Keratinocyte (primary cell): ENCODE measurements around the gene CHN2. TPM values are rescaled to one million over a fixed set of nuclear protein-coding genes. Genes with fewer than 3 reads are reported as not detected.

ENCODE experiments used
- DNase-seq: peaks from one replicate; pipeline ENCODE4 v3.0.0-alpha.2; 2011; ENCODE audit warnings: low read depth, missing footprints, low spot score
- FAIRE-seq: peaks from 2 replicates; lab custom pipeline; 2011; peaks lifted over from hg19 to GRCh38; lab: Jason Lieb, UNC
- H2AFZ ChIP-seq: 2 replicates; pipeline ENCODE4 v1.6.0; 2012; ENCODE audit warnings: low read length, control low read depth, inconsistent platforms; ENCODE audit not compliant: control insufficient read depth
- H3K27ac ChIP-seq: 2 replicates; pipeline ENCODE4 v1.5.1; 2011; ENCODE audit warnings: low read length; ENCODE audit not compliant: control insufficient read depth, insufficient read depth
- H3K27me3 ChIP-seq: 3 replicates; pipeline ENCODE4 v1.6.0; 2011; ENCODE audit warnings: low read length; ENCODE audit not compliant: control insufficient read depth, insufficient read depth; ENCODE audit errors: extremely low read depth
- H3K36me3 ChIP-seq, 2 experiments: 2 replicates in 1 of 2; 3 replicates in 1 of 2; pipeline ENCODE4 v1.5.1; 2011; ENCODE audit warnings: low read length in 2 of 2, mild to moderate bottlenecking in 1 of 2; ENCODE audit not compliant: control insufficient read depth in 2 of 2, insufficient read depth in 2 of 2; ENCODE audit errors: extremely low read depth in 1 of 2
- H3K4me1 ChIP-seq: 3 replicates; pipeline ENCODE4 v1.5.1; 2011; ENCODE audit warnings: low read length; ENCODE audit not compliant: control insufficient read depth, insufficient read depth; ENCODE audit errors: extremely low read depth
- H3K4me2 ChIP-seq: 3 replicates; pipeline ENCODE4 v1.6.0; 2011; ENCODE audit warnings: low read depth, low read length; ENCODE audit not compliant: control insufficient read depth, insufficient read depth; ENCODE audit errors: extremely low read depth
- H3K4me3 ChIP-seq, 3 experiments: fragments of 200-600 bp in 1 of 3; sonication (generic) in 1 of 3; 2 replicates in 2 of 3; 3 replicates in 1 of 3; pipeline ENCODE4 v1.5.1; 2011 to 2016; ENCODE audit warnings: low read length in 3 of 3, mild to moderate bottlenecking in 3 of 3, control low read depth in 2 of 3, inconsistent platforms in 1 of 3, low read depth in 1 of 3, mixed read lengths in 1 of 3, mixed run types in 1 of 3, moderate library complexity in 1 of 3; ENCODE audit not compliant: control insufficient read depth in 2 of 3, insufficient read depth in 2 of 3; ENCODE audit errors: extremely low read depth in 1 of 3
- H3K79me2 ChIP-seq: 2 replicates; pipeline ENCODE4 v1.6.0; 2012; ENCODE audit warnings: low read length; ENCODE audit not compliant: control insufficient read depth, insufficient read depth
- H3K9ac ChIP-seq: 3 replicates; pipeline ENCODE4 v1.6.0; 2011; ENCODE audit warnings: low read length; ENCODE audit not compliant: control insufficient read depth, insufficient read depth; ENCODE audit errors: extremely low read depth
- H3K9me1 ChIP-seq: 3 replicates; pipeline ENCODE4 v1.6.0; 2011; ENCODE audit warnings: low read length; ENCODE audit not compliant: control insufficient read depth, insufficient read depth; ENCODE audit errors: extremely low read depth
- H3K9me3 ChIP-seq: 2 replicates; pipeline ENCODE4 v1.5.1; 2012; ENCODE audit warnings: low read depth, low read length; ENCODE audit not compliant: control insufficient read depth
- H4K20me1 ChIP-seq: 3 replicates; pipeline ENCODE4 v1.6.0; 2011; ENCODE audit warnings: low read length; ENCODE audit not compliant: control insufficient read depth, insufficient read depth; ENCODE audit errors: extremely low read depth
- EZH2 ChIP-seq: IDR thresholded peaks from one replicate; pipeline ENCODE4 v1.6.1; 2012; ENCODE audit warnings: inconsistent platforms, mild to moderate bottlenecking, low read length, moderate library complexity
- dilution Hi-C: fragments of 300-500 bp; cut with MboI; formaldehyde crosslinking; loops from one replicate; pipeline ENCODE4 v1.7.0; 2020; ENCODE audit warnings: low sequenced_read_pairs; ENCODE audit not compliant: extremely low pct_ligation_motif_present
- polyA plus RNA-seq, 5 experiments: library from polyadenylated mRNA; depleted of rRNA in 3 of 5; stranded (reverse) in 3 of 5; stranded (forward) in 1 of 5; unstranded in 1 of 5; fragments of >200 nt; gene quantifications; 1 replicate in 1 of 5; 2 replicates in 3 of 5; 3 replicates in 1 of 5; pipeline versions ENCODE4 v1.2.1 to v1.2.3, GENCODE V29; 2011 to 2012; ENCODE audit warnings: missing spikeins in 2 of 5, low read depth in 1 of 5, low replicate concordance in 1 of 5
- TF ChIP-seq, protein P1 (sequence below), 3 experiments: IDR thresholded peaks in 1 of 3; conservative IDR thresholded peaks in 1 of 3; optimal IDR thresholded peaks in 1 of 3; 2 replicates in 2 of 3; 3 replicates in 1 of 3; pipeline versions ENCODE3 to v1.5.1; 2011; ENCODE audit warnings: low read length in 3 of 3, mild to moderate bottlenecking in 3 of 3, moderate library complexity in 2 of 3, control low read depth in 1 of 3, inconsistent platforms in 1 of 3; ENCODE audit not compliant: insufficient read depth in 2 of 3; ENCODE audit errors: extremely low read depth in 1 of 3

The CHN2 gene
- polyA plus RNA-seq, 1 donor (not counting 4 experiments of a cell fraction or from before 2014, with no cell fraction given): 1.8 TPM

DNA sequence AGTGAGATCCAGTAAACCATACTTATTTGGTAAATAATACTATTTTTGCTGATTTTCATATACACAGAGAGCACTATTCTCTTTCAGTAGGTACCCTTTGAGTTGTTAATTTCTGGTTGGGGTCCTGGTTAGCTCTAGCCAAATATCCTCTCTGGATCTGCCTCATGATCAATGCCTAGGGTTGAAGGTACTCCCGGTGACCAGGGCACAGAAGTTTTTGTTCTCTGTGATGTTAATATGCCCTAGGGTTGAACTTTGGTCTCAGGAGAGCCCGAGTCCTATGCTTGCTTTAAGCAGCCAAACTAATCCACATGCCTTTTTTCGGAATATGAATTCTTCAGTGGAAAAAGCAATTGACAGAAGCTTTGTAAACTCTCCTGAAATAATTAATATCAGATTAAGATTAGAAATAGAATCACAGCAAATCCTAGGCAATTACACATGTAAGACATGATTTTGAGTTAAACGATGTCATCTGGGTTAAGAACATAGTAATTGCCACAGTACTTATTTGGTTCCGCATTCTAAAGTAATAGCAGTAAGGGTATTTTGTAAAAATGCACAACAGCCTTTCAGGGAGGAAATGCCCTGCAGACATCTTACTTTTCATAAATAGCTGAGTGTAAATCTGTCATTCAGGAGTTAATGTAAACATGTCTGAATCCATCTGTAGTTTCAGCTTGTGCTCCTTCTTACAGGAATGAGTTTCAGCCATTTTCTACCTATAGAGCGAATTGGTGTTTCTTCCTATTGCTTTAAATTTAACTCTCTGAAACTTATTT lies 10.1 kb downstream of the CHN2 start:
- H3K79me2 ChIP-seq: no peaks in the 10 kb centered on the region
- no peaks in the 10 kb centered on the region for H3K4me1 ChIP-seq
- no peak overlapping the region for H3K4me2 ChIP-seq
- DNase-seq (no peak), FAIRE-seq (no peak)
- no peak overlapping the region for H2AFZ ChIP-seq
- no peaks in the 10 kb centered on the region for H3K9me3 ChIP-seq
- TF ChIP-seq, protein P1, sequence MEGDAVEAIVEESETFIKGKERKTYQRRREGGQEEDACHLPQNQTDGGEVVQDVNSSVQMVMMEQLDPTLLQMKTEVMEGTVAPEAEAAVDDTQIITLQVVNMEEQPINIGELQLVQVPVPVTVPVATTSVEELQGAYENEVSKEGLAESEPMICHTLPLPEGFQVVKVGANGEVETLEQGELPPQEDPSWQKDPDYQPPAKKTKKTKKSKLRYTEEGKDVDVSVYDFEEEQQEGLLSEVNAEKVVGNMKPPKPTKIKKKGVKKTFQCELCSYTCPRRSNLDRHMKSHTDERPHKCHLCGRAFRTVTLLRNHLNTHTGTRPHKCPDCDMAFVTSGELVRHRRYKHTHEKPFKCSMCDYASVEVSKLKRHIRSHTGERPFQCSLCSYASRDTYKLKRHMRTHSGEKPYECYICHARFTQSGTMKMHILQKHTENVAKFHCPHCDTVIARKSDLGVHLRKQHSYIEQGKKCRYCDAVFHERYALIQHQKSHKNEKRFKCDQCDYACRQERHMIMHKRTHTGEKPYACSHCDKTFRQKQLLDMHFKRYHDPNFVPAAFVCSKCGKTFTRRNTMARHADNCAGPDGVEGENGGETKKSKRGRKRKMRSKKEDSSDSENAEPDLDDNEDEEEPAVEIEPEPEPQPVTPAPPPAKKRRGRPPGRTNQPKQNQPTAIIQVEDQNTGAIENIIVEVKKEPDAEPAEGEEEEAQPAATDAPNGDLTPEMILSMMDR (optimal IDR thresholded peaks at IDR 0.05 in 1 of 3, IDR thresholded peaks at IDR 0.05 in 1 of 3, conservative IDR thresholded peaks at IDR 0.05 in 1 of 3; ENCODE audit: extremely low read depth in 1 of 3, insufficient read depth in 2 of 3, low read length in 3 of 3): no peak
- no peak for TF ChIP-seq EZH2
- dilution Hi-C loops: no loop called here
- H4K20me1 ChIP-seq: no peaks in the 10 kb centered on the region
- H3K27ac ChIP-seq: no peak overlapping the region
- no peak overlapping the region for H3K4me3 ChIP-seq
- H3K9me1 ChIP-seq: no peaks in the 10 kb centered on the region
- no peaks in the 10 kb centered on the region for H3K27me3 ChIP-seq
- H3K36me3 ChIP-seq: no peaks in the 10 kb centered on the region
- no peak overlapping the region for H3K9ac ChIP-seq

DNA sequence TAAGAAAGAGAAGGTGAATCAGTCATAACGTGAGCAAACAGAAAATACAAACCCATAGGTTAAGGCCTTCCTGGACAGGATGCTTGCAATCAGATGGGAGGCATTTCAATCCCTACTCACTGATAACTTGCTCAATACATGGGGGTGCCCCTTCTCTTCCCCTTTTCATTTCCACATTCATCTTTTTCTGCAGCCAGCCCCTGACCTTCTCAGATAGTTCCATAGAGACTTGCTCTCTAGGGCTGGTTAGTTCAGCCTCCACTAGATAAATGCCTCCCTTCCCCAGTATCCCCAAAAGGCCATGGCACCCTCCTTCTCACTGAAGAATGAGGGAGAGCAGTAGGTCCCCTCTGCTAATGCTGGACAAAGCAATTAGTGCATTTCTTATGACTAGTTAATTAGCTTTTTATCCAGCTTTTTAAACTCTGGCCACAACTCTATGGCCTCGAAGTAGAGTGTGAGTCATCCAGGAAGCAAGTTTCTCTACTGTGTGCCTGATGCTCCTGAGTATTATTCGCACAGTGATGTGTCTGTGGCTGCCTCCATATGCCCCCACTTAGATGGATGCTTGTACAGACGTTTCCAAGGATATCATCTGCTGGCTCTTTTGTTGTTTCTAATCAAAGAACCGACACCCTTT lies 12.7 kb downstream of the CHN2 start:
- H3K9ac ChIP-seq: no peak overlapping the region
- DNase-seq (no peak), FAIRE-seq (peak; percentile 90)
- no peak overlapping the region for H3K27ac ChIP-seq
- no peaks in the 10 kb centered on the region for H3K36me3 ChIP-seq
- no peaks in the 10 kb centered on the region for H3K9me3 ChIP-seq
- no peak for TF ChIP-seq EZH2
- TF ChIP-seq, protein P1 (optimal IDR thresholded peaks at IDR 0.05 in 1 of 3, IDR thresholded peaks at IDR 0.05 in 1 of 3, conservative IDR thresholded peaks at IDR 0.05 in 1 of 3; ENCODE audit: extremely low read depth in 1 of 3, insufficient read depth in 2 of 3, low read length in 3 of 3): no peak
- H3K4me2 ChIP-seq: no peak overlapping the region
- no peak overlapping the region for H2AFZ ChIP-seq
- H3K4me3 ChIP-seq: no peak overlapping the region
- H3K9me1 ChIP-seq: no peaks in the 10 kb centered on the region
- H4K20me1 ChIP-seq: no peaks in the 10 kb centered on the region
- H3K79me2 ChIP-seq: no peaks in the 10 kb centered on the region
- H3K4me1 ChIP-seq: no peaks in the 10 kb centered on the region
- dilution Hi-C loops: no loop called here
- H3K27me3 ChIP-seq: no peaks in the 10 kb centered on the region
